Cardiac septum (tissue), 1 donor: ENCODE results near the gene SYNE4. TPM values are rescaled to one million over a fixed set of nuclear protein-coding genes. Genes with fewer than 3 reads are reported as not detected.
"Not testable (repeated sequence)": the region's sequence is repeated elsewhere in the genome, so short reads cannot be mapped to it uniquely, and the experiment has no call there.

Source experiments
- DNase-seq: peaks from one replicate; pipeline ENCODE4 v3.0.0-alpha.2; 2020; ENCODE audit warnings: low spot score
- intact Hi-C: fragments of 100-400 bp; cut with DNase I; formaldehyde crosslinking; loops from one replicate; pipeline ENCODE4 v1.14.0; 2022
- long read RNA-seq: library from polyadenylated mRNA; unstranded; transcript quantifications from one replicate; pipeline ENCODE4 v2.0.0, GENCODE V29; 2021
- total RNA-seq: library from RNA; stranded (reverse); fragmentation: NEBNext Ultra II Directional; extraction: Animal tissue kit (Norgen Biotek cat#: 25700); gene quantifications from one replicate; pipeline ENCODE4 v1.2.1, GENCODE V29; 2021
- donor health status: DM: no; HTN: no; CAD: no.

The SYNE4 gene
- total RNA-seq, result 0.13 TPM
- long read RNA-seq, result 0 reads

- intact Hi-C loops, result no loop called here
- DNase-seq, result no peak
Measured at GRCh38 chr19:36008336-36008978, at the start of gene SYNE4. SYNE4 (minus strand) TSS chr19:36008813; CDS start chr19:36008681, 132 bp downstream.

- intact Hi-C loops, result loop anchor here (2.0 to 5.0 kb wide), 2 partner anchors 60 to 117 kb away; partner anchors contain the start of genes POLR2I and TBCB
- DNase-seq, result peak; percentile 96
Measured at GRCh38 chr19:36054733-36055686, 46.4 kb upstream of the SYNE4 start, which contains the start of gene WDR62. WDR62 (plus strand) TSS chr19:36054897; CDS start chr19:36054972, 75 bp downstream.

DNA sequence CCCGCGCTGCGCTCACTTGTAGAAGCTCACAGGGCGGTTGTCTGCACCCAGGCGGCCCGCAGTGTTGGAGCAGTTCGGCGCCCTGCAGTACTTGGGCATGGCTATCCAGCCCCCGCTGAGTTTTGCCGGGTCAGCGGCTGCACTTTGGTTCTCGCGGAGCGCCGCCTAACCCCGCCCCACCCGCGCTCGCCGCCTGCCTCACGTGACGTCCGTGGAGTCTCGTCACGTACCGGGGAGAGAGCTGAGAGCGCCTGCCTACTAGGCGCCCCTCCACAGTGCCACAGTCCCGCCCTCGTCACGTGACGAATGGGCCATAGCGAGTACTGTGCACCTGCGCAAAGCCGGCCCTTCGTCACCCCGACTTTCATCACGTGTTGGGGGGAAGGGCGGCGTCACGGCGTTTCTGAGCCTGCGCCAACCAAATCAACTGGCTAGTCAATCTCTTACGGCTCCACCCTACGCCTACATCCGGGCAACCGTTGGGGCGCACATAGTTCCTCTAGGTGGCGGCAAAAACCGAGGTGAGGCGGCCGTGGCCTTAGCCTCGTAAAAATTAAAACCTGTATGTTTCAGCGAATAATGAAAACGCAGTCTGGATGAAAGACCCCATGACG lies 45.6 kb upstream of the SYNE4 start, which contains the start of gene THAP8:
Gene THAP8 (minus strand): TSS at position 167 of the 614 bp plus-strand sequence. CDS start 68 bp downstream, at position 99.
- intact Hi-C loops, result loop anchor here (2.0 kb wide), 1 partner anchor 61 kb away; the partner anchor contains the start of genes POLR2I and TBCB
- peak; percentile 100 for DNase-seq

DNA sequence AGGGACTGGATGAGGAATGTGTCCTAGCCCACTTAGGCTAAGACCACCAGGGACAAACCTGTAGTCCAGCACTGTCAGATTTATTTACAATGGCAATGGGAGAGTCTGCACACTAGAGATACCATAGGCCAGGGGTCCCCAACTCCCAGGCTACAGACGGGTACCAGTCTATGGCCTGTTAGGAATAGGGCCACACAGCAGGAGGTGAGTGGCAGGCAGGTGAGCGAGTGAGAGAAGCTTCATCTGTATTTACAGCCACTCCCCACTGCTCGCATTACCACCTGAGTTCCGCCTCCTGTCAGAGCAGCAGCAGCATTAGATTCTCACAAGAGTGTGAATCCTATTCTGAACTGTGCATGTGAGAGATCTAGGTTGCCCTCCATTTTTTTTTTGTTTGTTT lies 43.0 kb upstream of the SYNE4 start:
- intact Hi-C loops, result no loop called here
- DNase-seq, result no peak

DNA sequence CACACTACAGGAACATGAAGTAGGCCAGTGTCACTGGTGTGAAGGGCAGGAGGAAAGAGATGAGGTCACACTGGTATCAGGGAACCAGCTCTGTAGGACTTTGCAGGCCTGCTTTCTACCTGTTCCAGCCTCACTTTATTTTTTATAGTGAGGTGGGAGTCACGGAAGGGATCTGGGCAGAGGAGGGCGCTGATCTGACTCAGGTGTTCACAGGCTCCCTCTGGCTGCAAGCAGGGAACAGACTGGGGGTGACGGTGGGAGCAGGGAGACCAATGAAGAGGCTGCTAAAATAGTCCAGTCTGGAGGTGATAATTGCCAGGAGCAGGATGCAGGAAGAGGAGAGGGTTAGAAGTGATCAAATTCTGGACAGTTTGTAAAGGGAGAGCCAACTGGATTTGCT lies 42.6 kb upstream of the SYNE4 start:
- intact Hi-C loops, result no loop called here
- DNase-seq, result no peak

DNA sequence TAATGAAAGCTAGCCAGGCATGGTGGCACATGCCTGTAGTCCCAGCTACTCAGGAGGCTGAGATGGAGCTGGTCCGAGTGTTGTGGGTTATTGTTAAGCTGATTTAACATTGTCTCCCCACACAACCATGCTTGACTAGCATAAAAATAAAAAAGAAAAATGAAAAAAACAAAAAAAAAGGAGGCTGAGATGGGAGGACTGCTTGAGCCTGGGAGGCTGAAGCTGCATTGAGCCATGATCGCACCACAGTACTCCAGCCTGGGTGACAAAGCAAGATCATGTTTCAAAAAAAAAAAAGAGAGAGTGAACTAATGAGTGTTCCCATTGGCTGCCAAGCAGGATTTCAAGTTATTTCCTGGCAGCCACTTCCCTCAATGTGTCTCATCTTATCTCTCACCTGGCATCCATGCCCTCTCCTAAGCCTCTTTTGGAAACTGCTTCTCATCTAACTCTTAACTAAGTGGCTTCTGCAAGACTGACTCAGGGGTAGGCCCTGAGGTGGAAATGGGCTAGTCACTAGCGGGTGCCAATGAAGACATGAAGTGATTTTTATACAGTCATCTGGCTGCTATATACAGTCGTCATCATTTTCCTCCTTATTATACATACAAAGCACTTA lies 40.6 kb upstream of the SYNE4 start:
- intact Hi-C loops, result no loop called here
- DNase-seq, result no peak

- intact Hi-C loops, result no loop called here
Measured at GRCh38 chr19:36047835-36048234, 39.2 kb upstream of the SYNE4 start.

GRCh38 chr19:36046443-36047050 lies 37.9 kb upstream of the SYNE4 start:
- intact Hi-C loops, result no loop called here
- no peak for DNase-seq

More at GRCh38 chr19:36047835-36048234, 39.2 kb upstream of the SYNE4 start:
- no peak for DNase-seq

- no peak for DNase-seq
- intact Hi-C loops, result no loop called here
Measured at GRCh38 chr19:36043952-36044351, 35.3 kb upstream of the SYNE4 start.

- intact Hi-C loops, result no loop called here
- DNase-seq, result no peak
Measured at GRCh38 chr19:36041831-36042230, 33.2 kb upstream of the SYNE4 start.

- DNase-seq, intact Hi-C loops: not testable (repeated sequence)
Measured at GRCh38 chr19:36041092-36041491, 32.5 kb upstream of the SYNE4 start.

GRCh38 chr19:36040495-36040894 lies 31.9 kb upstream of the SYNE4 start:
- intact Hi-C loops, result no loop called here
- DNase-seq, result no peak

DNA sequence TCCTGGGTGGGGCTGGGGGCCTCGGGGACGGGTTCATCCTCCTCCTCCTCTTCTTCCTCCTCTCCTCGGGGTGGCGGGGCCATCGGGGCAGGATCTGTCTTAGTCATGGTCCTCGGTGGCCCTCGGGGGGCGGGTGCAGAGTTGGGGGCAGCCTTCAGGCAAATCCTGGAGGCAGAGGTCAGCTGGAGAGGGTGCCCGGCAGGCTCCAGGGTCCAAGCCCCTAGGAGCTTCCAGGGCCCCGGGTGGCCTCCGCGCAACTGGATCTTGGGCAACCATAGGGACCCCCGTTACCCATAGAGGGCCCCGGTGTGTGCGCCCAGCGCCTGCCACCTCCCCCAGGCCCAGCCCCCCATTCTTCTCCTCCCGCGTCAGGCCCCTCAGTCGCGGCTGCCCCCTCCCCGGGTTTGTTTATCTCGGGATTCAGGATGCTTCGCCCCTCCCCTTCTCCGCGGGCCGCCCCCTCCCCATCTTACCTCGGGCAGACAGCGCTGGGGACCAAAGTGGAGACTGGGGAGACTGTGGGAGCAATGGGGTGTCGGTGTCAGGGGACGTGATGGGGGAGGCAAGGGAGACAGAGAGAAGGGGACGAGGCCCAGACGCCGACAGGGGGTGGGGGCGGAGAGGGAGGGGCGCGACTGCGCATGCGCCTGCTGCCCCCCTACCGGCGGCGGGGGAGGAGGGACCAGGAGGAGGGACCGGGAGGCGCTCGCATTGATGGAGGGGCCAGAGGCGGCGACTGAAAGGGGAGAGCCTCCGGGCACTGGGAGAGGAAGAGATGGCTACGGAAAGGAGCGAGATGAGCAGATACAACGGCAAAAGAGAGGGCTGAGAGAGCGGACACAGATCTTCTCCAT lies 23.9 kb upstream of the SYNE4 start, which contains the start of gene CLIP3:
Gene CLIP3 (minus strand): TSS at position 623 of the 854 bp plus-strand sequence. CDS start 516 bp downstream, at position 107.
- intact Hi-C loops, result no loop called here
- peak; percentile 87 for DNase-seq

- intact Hi-C loops, result no loop called here
Measured at GRCh38 chr19:36031308-36031707, 22.7 kb upstream of the SYNE4 start.

GRCh38 chr19:36030264-36031148 lies 21.9 kb upstream of the SYNE4 start:
- intact Hi-C loops, result no loop called here
- no peak for DNase-seq

More at GRCh38 chr19:36031308-36031707, 22.7 kb upstream of the SYNE4 start:
- no peak for DNase-seq

GRCh38 chr19:36028313-36029041 lies 19.9 kb upstream of the SYNE4 start:
- no peak for DNase-seq
- intact Hi-C loops, result no loop called here
